Measurements from ENCODE around the gene RPL26. TPM values are rescaled to one million over a fixed set of nuclear protein-coding genes. Genes with fewer than 3 reads are reported as not detected.

The RPL26 gene
- total and polyA plus RNA-seq, 2 donors (not counting 3 experiments of a cell fraction or from before 2014, with no cell fraction given) = 1,805 to 2,229 TPM

GRCh38 chr17:8339540-8339939, 43.5 kb downstream of the RPL26 start, which contains the start of gene ODF4:
Gene ODF4 (plus strand): TSS chr17:8339840. CDS start chr17:8340052, 212 bp downstream.
- FAIRE-seq (no peak), DNase-seq (ENCODE audit: low read depth, low spot score) (no peak)
- Histone ChIP-seq H3K27me3 (ENCODE audit: control insufficient read depth in 2 of 2, insufficient read depth in 2 of 2, low read length in 2 of 2) (peaks cover 0 to 1% of the 10 kb centered on the region in 2 experiments), H2AFZ (ENCODE audit: low read depth, low read length) (no peak within 1 kb of the TSS), H3K4me3 (replicated peaks in 1 of 3; ENCODE audit: insufficient read depth in 1 of 3, low read depth in 1 of 3, low read length in 3 of 3) (no peak within 1 kb of the TSS), H4K20me1 (replicated peaks; ENCODE audit: control insufficient read depth, extremely low read depth, insufficient read depth, low read length) (no peaks in the 10 kb centered on the region), H3K4me2 (ENCODE audit: insufficient read depth, low read length) (no peak within 1 kb of the TSS), H3K36me3 (ENCODE audit: control insufficient read depth in 2 of 2, extremely low read depth in 1 of 2, insufficient read depth in 2 of 2, low read length in 2 of 2) (no peaks in the 10 kb centered on the region), H3K9ac (replicated peaks; ENCODE audit: extremely low read depth, insufficient read depth, low read length) (no peak within 1 kb of the TSS), H3K9me1 (replicated peaks; ENCODE audit: control insufficient read depth, extremely low read depth, insufficient read depth, low read length) (no peaks in the 10 kb centered on the region), H3K79me2 (ENCODE audit: control insufficient read depth, insufficient read depth, low read length) (no peaks in the 10 kb centered on the region), H3K4me1 (ENCODE audit: control insufficient read depth, extremely low read depth, insufficient read depth, low read length) (no peaks in the 10 kb centered on the region), H3K9me3 (replicated peaks; ENCODE audit: control insufficient read depth, insufficient read depth, low read length) (no peaks in the 10 kb centered on the region), H3K27ac (ENCODE audit: insufficient read depth, low read depth, low read length) (no peak within 1 kb of the TSS)
- no TSS peak for BruUV-seq (replicated peaks)
- ChIA-PET POLR2A (no interaction called here), CTCF (interaction anchor here (2.0 kb wide), 1 partner anchor 13 kb away, joined by 9 read pairs; no protein-coding TSS in a partner anchor)
- intact Hi-C loops (cut with micrococcal nuclease) = loop anchor here (10.0 kb wide), 1 partner anchor 1215 kb away; no protein-coding TSS in a partner anchor
- dilution Hi-C loops (cut with MboI; ENCODE audit: extremely low pct_ligation_motif_present, low sequenced_read_pairs) = no loop called here
- TF ChIP-seq, protein P1, sequence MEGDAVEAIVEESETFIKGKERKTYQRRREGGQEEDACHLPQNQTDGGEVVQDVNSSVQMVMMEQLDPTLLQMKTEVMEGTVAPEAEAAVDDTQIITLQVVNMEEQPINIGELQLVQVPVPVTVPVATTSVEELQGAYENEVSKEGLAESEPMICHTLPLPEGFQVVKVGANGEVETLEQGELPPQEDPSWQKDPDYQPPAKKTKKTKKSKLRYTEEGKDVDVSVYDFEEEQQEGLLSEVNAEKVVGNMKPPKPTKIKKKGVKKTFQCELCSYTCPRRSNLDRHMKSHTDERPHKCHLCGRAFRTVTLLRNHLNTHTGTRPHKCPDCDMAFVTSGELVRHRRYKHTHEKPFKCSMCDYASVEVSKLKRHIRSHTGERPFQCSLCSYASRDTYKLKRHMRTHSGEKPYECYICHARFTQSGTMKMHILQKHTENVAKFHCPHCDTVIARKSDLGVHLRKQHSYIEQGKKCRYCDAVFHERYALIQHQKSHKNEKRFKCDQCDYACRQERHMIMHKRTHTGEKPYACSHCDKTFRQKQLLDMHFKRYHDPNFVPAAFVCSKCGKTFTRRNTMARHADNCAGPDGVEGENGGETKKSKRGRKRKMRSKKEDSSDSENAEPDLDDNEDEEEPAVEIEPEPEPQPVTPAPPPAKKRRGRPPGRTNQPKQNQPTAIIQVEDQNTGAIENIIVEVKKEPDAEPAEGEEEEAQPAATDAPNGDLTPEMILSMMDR (IDR thresholded peaks at IDR 0.05; ENCODE audit: extremely low read depth in 1 of 2, insufficient read depth in 1 of 2, low read depth in 1 of 2, low read length in 2 of 2) = no peak
- TF ChIP-seq POLR2AphosphoS5 (IDR thresholded peaks at IDR 0.05; ENCODE audit: insufficient read depth, low read depth, low read length) (no peak), EZH2 (IDR thresholded peaks at IDR 0.05; ENCODE audit: borderline replicate concordance, low read depth, low read length, severe bottlenecking) (no peak), POLR2A (IDR thresholded peaks at IDR 0.05; ENCODE audit: low read depth, low read length) (no peak), GATA2 (IDR thresholded peaks at IDR 0.05; ENCODE audit: insufficient read depth, insufficient read length, low read depth, low read length) (no peak), FOS (IDR thresholded peaks at IDR 0.05; ENCODE audit: borderline replicate concordance, insufficient read depth, low read length) (no peak), JUN (IDR thresholded peaks at IDR 0.05; ENCODE audit: borderline replicate concordance, insufficient read depth, insufficient read length, low read depth) (no peak), MYC (IDR thresholded peaks at IDR 0.05; ENCODE audit: low read depth, low read length) (no peak)
- TF ChIP-seq, protein P2, sequence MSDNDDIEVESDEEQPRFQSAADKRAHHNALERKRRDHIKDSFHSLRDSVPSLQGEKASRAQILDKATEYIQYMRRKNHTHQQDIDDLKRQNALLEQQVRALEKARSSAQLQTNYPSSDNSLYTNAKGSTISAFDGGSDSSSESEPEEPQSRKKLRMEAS (IDR thresholded peaks at IDR 0.05; ENCODE audit: insufficient read depth, insufficient read length) = no peak

All from endothelial cell of umbilical vein (primary cell).